Amygdala (tissue), 56 donors: ENCODE measurements around the gene TBX4.
"Not testable (repeated sequence)": the region's sequence is repeated elsewhere in the genome, so short reads cannot be mapped to it uniquely, and the experiment has no call there.

Experiments used
- DNase-seq, 56 donors: peaks; one replicate each; lab custom pipeline; 2025; lab: John Stamatoyannopoulos, UW

Gene TBX4

DNA sequence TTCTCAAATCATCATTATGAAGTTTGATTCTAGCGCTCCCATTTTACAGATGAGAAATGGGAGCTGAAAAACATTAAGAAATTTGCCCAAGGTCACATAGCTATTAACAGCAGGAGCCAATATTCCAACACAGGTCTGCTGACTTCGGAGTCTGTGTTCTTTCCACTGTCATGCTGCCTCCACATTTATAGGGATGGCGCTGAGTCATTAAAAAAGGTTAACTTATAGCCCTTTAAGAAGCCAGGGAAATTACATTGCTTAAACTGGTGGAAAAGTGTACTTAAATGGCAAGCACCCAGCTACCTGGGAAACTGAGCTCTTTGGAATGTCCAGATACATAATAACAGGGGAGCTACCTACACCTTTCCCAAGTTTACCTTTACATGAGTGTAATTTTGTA lies 65.0 kb downstream of the TBX4 start:
- no peak for DNase-seq

DNA sequence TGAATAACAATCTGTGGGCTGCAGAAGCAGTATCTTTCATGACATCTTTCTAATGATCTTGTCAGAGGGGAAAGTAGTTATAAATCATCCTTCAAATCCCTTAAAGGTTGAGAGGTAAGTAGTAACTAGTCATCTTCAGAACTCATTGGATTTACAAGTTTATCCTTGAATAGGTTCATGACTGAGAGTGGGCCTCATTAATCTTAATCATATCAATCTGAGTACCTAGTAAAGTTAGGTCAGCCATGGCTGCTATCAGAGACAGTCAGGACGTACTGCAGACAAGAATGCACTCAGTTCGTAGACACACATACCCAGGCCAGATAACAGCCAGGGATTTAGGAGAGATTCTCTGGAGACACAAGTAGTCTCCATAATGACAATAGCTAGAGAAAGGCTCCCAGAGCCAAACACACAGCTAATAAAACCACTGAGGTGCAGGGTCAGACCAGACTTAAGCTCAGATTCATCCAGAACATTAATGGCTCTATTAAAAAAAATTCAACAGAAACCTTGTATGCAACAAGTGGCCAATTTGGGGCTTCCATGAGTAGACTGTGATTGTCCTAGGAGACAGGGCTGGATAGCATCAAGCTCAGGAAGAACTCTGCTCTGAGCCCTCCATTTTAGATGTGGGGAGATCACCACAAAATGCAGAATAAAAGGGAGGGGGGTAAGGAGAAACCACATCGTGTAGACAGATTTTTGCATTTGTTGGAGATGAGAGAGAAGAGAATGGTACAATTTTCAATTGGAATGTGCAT lies 65.8 kb downstream of the TBX4 start:
- no peak for DNase-seq

DNA sequence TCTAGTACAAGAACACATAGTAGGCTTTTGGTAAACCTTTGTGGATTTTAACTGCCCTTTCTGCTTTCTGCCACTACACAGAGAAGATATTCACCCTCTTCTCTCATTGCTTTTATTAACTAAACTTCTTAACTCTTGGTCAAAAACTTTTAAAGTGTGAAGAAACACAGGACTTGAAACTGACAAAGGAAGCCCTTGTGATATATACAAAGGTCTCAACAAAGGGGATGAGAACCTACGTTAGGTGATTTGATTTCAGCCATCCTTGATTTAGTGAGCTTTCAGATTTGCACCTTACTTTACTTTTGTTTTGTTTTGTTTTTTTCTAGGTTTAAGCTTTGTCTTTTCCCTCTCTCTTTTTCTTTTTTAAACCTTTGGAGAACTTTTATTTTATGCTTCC lies 66.9 kb downstream of the TBX4 start:
- no peak for DNase-seq

DNA sequence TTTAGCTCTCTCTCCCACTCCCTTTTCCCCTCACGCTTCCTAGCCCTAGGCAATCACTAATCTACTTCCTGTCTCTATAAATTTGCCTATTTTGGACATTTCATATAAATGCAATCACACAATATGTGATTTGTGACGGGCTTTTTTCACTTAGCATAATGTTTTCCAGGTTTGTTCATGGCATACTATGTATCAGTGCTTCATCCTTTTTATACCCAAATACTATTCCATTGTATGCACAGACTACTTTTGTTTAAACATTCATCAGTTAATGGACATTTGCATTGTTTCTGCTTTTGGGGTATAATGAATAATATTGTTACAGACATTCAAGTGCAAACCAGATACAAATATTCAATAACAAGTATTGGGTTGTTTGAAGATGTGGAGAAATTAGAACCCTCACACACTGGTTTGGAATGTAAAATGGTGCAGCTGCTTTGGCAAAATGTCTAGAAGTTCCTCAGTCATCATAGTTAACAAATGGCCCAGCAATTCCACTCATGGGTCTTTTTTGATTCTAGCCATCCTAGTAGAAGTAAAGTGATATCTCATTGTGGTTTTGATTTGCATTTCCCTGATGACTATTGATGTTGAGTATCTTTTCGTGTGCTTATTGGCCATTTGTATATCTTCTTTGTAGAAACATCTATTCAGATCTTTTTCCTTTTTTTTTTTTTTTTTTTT lies 67.7 kb downstream of the TBX4 start:
- DNase-seq = no peak

DNA sequence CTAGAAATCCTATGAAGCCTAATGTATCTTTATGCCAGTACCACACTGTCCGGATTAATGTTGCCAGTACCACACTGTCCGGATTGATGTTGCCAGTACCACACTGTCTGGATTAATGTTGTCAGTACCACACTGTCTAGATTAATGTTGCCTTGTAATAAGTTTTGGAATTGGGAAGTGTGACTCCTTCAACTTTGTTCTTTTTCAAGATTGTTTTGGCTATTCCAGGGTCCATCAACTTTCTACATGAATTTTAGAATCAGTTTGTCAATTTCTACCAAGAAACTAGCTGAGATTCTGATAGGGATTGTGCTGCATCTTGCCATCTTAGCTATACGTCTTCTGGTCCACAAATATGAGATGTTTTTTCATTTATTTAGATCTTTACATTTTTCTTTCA lies 68.7 kb downstream of the TBX4 start:
- DNase-seq = no peak

DNA sequence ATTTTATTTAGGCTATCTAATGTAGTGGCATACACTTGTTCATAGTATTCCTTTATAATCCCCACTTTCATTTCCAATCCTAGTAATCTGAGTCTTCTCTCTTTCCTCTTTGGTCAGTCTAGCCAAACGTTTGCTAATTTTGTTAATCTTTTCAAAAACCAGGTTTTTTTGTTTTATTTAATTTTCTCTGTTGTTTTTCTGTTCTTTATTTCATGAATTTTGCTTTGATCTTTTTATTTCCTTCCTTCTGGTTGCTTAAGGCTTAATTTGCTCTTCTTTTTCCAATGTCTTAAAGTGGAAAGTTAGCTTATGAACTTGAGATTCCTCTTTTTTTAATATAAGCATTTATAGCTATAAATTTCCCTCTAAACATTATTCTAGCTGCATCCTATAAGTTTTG lies 69.9 kb downstream of the TBX4 start:
- DNase-seq = no peak

DNA sequence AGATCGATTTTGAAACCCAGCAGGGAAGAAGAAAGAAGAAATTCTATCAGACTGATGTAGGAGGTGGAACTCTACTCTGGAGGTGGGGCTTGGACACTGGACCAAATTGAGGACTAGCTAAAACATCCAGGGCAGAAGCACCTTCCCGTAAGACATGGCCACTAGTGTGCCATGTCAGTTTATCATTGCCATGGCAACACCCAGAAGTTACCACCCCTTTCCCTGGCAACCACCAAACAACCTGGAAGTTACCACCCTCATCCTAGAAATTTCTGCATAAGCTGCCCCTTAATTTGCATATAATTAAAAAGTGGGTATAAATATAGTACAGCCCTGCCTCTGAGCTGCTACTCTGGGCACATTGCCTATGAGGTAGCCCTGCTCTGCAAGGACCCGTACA lies 72.1 kb downstream of the TBX4 start:
- no peak for DNase-seq

DNA sequence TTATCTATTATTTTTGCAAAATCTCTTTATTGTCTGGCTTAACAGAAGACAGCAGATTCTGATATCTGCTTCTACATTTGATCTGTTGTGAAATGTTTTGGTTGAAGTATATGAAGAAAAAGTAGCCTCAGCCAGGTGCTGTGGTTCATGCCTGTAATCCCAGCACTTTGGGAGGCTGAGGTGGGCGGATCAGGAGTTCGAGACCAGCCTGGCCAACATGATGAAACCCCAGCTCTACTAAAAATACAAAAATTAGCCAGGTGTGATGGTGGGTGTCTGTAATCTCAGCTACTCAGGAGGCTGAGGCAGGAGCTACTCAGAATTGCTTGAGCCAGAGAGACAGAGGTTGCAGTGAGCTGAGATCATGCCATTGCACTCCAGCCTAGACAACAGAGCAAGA lies 75.2 kb downstream of the TBX4 start:
- not testable (repeated sequence) for DNase-seq

DNA sequence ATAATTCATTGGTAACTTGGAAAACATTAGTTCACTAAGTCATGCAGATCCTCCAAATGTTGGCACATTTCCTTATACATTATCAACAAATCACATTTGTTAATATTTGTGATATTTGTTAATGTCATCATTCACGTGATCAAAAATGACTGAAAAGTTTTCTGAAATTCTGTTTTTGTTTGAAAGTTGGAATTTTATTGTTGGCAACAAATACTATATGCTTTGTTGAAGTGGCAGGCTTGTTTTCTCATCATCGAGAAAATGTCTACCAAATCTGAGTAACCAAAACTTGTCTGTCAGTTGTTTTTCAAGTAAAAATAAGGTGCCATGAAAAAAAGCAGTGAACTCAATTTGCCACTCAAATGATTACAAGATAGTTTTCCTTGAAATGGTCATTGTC lies 75.9 kb downstream of the TBX4 start:
- no peak for DNase-seq

DNA sequence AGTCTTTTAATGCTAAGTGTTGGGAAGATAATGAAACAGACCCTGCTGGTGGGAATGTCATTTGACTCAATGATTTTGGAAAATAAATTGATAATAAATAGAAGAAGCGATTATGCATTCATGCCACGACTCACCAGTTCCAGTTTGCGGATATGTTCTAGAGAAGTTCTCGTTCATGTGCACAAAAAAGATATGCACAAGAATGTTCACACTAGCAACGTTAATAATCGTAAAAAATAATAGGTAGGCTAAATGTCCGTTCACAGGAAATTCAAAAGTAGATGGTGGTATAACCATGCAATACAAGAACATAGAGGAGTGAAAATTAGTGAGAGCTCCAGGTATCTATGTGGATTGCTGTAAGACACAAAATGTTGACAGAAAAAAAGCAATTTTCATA lies 79.0 kb downstream of the TBX4 start:
- DNase-seq = no peak

DNA sequence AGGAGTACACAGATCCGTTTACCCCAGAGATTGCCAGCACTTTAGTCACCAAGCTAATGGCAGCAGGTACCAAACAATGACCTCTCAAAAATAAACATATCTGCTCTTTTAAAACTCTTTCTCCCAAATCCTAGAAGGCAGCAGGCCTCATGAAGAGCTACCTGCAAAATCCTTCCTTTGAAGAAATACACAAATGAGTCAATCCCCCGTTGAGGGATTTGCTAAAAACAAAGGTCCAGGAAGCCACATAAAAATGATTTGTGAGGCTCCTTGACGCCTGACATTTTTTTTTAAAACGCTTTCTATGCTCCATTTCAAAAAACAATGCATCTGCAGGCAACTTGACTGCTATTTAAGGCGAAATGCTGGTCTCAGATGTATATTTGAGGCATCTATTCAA lies 80.6 kb downstream of the TBX4 start:
- DNase-seq = no peak

DNA sequence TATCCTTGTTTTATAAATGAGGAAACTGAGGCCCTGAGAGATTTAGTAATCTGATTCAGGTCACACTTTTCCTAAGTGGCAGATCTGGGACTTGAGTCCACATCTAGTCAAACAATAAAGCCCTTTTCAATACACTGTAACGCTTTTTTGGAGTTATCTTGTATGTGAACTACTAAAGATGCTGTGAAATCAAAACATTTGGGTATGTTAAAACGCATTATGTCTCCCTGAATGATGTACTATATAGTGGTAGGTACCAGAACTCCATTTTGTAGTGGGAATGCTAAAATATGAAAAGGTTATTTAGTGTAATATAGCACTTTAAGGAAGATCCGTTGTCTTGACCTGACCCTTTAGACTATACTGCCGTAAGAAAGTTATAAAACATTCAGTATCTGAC lies 81.6 kb downstream of the TBX4 start:
- no peak for DNase-seq

DNA sequence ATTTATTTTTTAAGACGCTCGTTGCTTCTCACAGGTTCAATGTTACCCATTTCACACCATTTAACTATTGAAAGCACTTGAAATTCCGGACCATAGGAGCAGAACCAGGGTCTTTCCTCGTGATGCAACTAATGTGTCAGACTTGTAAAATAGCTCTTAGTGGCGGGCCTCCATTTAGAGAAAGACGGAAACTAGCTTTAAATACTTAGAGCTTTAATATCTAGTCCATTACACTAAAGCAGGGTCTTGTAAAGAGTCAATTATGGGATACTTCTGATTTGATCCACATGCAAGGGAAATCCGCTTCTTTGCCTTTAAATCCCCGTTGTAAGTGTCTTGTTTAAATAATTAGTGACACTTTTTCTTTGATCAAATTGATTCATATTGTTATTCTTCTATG lies 82.2 kb downstream of the TBX4 start:
- DNase-seq = no peak
